H1 (cell line): ENCODE measurements around the gene PRSS53. TPM values are rescaled to one million over a fixed set of nuclear protein-coding genes. Genes with fewer than 3 reads are reported as not detected.

Experiments used
- CBX5 ChIP-seq: fragments of 300-800, 300-1000 bp; sonication (generic); IDR thresholded peaks from 2 replicates; pipeline ENCODE4 v1.7.1; 2016; ENCODE audit warnings: antibody characterized with exemption, low read length, low read depth
- E2F6 ChIP-seq: IDR thresholded peaks from 2 replicates; pipeline ENCODE4 v1.6.1; 2012; ENCODE audit warnings: inconsistent platforms
- HDAC2 ChIP-seq, 2 experiments: fragments of 300-600 bp in 1 of 2; sonication (generic) in 1 of 2; IDR thresholded peaks; 2 replicates each; pipeline ENCODE4 v1.6.1; 2011 to 2012; ENCODE audit warnings: low read depth in 2 of 2, low read length in 2 of 2, mild to moderate bottlenecking in 2 of 2, moderate library complexity in 2 of 2, borderline replicate concordance in 1 of 2, inconsistent platforms in 1 of 2
- HDAC6 ChIP-seq: IDR thresholded peaks from one replicate; pipeline ENCODE4 v1.7.1; 2012; ENCODE audit warnings: low read depth, mild to moderate bottlenecking, inconsistent platforms, low read length, moderate library complexity
- JUN ChIP-seq: IDR thresholded peaks from 2 replicates; pipeline ENCODE4 v1.6.1; 2011; ENCODE audit warnings: low read depth, mild to moderate bottlenecking, improper control_type of control experiment, low read length
- TAF1 ChIP-seq: IDR thresholded peaks from 2 replicates; pipeline ENCODE4 v1.6.1; 2011; ENCODE audit warnings: mild to moderate bottlenecking, low read depth, low read length
- TCF12 ChIP-seq: IDR thresholded peaks from 2 replicates; pipeline ENCODE4 v1.6.1; 2011; ENCODE audit warnings: low read depth, mild to moderate bottlenecking, low read length
- ZNF274 ChIP-seq: IDR thresholded peaks from 2 replicates; pipeline ENCODE4 v1.7.0; 2012; ENCODE audit warnings: low read length, borderline replicate concordance; ENCODE audit errors: extremely low read depth
- polyA plus RNA-seq, 7 experiments: library from polyadenylated mRNA; depleted of rRNA in 3 of 7; stranded (reverse) in 5 of 7; unstranded in 2 of 7; fragments of >200 nt in 5 of 7; fragments of 200-250 nt in 2 of 7; gene quantifications; 1 replicate in 5 of 7; 2 replicates in 1 of 7; 4 replicates in 1 of 7; pipeline versions ENCODE4 v1.2.1 to v1.2.3, GENCODE V29; 2011 to 2013; ENCODE audit warnings: missing spikeins in 2 of 7, mixed read lengths in 2 of 7
- total RNA-seq: library from RNA; stranded (reverse); fragmentation: NEBNext Ultra II Directional; extraction: Animal tissue kit (Norgen Biotek cat#: 25700); gene quantifications from 2 replicates; pipeline ENCODE4 v1.2.1, GENCODE V29; 2021
- TF ChIP-seq, protein P1 (sequence below): fragments of 300-600 bp; sonication (generic); IDR thresholded peaks from 2 replicates; pipeline ENCODE4 v1.7.1; 2012; ENCODE audit warnings: low read length, moderate library complexity, mild to moderate bottlenecking, inconsistent platforms; ENCODE audit not compliant: insufficient replicate concordance

The PRSS53 gene
- total and polyA plus RNA-seq, 2 of the 8 experiments (the other 6 are each of a cell fraction or from before 2014, with no cell fraction given): 1.7 to 2.6 TPM

DNA sequence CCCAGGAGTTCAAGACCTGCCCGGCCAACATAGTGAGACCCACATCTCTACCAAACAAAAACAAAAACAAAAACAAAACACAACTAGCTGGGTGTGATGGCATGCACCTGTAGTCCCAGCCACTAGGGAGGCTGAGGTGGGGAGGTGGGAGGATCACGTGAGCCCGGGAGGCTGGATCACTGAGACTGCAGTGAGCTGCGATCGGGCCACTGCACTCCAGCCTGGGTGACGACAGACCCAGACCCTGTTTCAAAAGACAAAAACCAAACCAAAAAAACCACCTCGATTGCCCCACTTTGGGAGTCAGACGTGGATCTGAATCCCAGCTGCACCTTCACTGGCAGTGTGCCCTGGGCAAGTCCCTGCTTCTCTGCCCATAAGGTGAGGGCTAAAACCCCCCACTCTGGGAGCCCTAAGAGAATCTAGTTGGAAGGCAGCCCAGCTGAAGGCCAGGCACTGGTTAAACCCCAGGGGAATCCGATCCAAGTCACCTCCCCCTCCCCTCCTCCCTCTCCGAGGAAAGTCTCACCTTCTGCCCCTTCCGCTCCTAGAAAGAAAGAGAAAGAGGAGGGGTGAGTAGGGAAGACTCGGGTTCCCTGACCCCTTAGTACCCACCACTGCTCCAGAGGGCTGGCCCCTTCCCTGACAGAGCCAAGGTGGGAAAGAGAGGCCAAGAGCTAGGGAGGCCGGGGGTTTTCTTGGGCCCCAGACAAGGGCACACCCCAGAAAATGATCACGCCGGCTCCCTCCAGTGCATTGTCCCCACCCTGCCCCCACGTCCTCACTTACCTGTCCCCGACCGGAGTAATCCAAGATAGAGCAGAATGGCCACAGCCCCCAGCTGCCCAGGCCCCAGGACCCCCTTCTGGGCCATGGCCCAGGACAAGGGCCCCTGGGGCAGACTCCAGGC lies 46.1 kb upstream of the PRSS53 start (continued):
- TF ChIP-seq, protein P1, sequence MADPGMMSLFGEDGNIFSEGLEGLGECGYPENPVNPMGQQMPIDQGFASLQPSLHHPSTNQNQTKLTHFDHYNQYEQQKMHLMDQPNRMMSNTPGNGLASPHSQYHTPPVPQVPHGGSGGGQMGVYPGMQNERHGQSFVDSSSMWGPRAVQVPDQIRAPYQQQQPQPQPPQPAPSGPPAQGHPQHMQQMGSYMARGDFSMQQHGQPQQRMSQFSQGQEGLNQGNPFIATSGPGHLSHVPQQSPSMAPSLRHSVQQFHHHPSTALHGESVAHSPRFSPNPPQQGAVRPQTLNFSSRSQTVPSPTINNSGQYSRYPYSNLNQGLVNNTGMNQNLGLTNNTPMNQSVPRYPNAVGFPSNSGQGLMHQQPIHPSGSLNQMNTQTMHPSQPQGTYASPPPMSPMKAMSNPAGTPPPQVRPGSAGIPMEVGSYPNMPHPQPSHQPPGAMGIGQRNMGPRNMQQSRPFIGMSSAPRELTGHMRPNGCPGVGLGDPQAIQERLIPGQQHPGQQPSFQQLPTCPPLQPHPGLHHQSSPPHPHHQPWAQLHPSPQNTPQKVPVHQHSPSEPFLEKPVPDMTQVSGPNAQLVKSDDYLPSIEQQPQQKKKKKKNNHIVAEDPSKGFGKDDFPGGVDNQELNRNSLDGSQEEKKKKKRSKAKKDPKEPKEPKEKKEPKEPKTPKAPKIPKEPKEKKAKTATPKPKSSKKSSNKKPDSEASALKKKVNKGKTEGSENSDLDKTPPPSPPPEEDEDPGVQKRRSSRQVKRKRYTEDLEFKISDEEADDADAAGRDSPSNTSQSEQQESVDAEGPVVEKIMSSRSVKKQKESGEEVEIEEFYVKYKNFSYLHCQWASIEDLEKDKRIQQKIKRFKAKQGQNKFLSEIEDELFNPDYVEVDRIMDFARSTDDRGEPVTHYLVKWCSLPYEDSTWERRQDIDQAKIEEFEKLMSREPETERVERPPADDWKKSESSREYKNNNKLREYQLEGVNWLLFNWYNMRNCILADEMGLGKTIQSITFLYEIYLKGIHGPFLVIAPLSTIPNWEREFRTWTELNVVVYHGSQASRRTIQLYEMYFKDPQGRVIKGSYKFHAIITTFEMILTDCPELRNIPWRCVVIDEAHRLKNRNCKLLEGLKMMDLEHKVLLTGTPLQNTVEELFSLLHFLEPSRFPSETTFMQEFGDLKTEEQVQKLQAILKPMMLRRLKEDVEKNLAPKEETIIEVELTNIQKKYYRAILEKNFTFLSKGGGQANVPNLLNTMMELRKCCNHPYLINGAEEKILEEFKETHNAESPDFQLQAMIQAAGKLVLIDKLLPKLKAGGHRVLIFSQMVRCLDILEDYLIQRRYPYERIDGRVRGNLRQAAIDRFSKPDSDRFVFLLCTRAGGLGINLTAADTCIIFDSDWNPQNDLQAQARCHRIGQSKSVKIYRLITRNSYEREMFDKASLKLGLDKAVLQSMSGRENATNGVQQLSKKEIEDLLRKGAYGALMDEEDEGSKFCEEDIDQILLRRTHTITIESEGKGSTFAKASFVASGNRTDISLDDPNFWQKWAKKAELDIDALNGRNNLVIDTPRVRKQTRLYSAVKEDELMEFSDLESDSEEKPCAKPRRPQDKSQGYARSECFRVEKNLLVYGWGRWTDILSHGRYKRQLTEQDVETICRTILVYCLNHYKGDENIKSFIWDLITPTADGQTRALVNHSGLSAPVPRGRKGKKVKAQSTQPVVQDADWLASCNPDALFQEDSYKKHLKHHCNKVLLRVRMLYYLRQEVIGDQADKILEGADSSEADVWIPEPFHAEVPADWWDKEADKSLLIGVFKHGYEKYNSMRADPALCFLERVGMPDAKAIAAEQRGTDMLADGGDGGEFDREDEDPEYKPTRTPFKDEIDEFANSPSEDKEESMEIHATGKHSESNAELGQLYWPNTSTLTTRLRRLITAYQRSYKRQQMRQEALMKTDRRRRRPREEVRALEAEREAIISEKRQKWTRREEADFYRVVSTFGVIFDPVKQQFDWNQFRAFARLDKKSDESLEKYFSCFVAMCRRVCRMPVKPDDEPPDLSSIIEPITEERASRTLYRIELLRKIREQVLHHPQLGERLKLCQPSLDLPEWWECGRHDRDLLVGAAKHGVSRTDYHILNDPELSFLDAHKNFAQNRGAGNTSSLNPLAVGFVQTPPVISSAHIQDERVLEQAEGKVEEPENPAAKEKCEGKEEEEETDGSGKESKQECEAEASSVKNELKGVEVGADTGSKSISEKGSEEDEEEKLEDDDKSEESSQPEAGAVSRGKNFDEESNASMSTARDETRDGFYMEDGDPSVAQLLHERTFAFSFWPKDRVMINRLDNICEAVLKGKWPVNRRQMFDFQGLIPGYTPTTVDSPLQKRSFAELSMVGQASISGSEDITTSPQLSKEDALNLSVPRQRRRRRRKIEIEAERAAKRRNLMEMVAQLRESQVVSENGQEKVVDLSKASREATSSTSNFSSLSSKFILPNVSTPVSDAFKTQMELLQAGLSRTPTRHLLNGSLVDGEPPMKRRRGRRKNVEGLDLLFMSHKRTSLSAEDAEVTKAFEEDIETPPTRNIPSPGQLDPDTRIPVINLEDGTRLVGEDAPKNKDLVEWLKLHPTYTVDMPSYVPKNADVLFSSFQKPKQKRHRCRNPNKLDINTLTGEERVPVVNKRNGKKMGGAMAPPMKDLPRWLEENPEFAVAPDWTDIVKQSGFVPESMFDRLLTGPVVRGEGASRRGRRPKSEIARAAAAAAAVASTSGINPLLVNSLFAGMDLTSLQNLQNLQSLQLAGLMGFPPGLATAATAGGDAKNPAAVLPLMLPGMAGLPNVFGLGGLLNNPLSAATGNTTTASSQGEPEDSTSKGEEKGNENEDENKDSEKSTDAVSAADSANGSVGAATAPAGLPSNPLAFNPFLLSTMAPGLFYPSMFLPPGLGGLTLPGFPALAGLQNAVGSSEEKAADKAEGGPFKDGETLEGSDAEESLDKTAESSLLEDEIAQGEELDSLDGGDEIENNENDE: no peak
- TF ChIP-seq HDAC6: no peak
- no peak for TF ChIP-seq TCF12
- TF ChIP-seq TAF1: peak; percentile 56; the same call in 1 of the 2 replicates
- no peak; a peak in 1 of 4 replicates for TF ChIP-seq HDAC2 (IDR thresholded peaks at IDR 0.05; ENCODE audit: borderline replicate concordance in 1 of 2, low read depth in 2 of 2, low read length in 2 of 2)
- TF ChIP-seq CBX5: no peak
- no peak for TF ChIP-seq E2F6
- TF ChIP-seq ZNF274: no peak
- no peak for TF ChIP-seq JUN
